Measurements from ENCODE around the gene PDPK1. TPM values are rescaled to one million over a fixed set of nuclear protein-coding genes. Genes with fewer than 3 reads are reported as not detected.
"Not testable (repeated sequence)": the region's sequence is repeated elsewhere in the genome, so short reads cannot be mapped to it uniquely, and the experiment has no call there.

The PDPK1 gene
- polyA plus RNA-seq, 4 donors: 38.8 to 53.0 (median 49.2) TPM

DNA sequence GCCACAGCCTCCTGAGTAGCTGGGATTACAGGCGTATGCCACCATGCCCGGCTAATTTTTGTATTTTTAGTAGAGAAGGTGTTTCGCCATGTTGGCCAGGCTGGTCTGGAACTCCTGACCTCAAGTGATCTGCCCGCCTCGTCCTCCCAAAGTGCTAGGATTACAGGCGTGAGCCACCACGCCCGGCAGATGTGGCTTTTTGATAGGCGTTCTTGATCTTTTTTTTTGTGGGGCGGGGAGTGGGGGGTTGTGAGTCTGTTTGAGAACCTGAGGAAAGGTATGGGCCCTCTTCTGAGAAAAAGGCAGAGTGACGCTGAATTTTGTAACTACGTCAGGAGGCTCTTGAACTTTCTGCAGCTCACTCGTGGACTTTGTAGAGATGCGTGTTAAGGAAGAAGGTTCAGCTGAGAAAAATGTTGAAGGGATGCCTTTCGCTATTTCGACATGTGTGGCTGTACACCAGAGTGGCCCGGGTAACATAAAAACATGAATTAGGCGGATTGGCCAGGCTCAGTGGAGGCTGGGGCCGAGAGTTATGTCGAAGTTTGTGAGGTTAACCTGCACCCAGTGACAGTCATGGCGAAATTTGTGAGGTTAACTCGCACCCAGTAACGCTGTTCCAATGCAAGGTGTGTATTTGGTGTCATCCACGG is 1.5 kb downstream of the PDPK1 start:
- not testable (repeated sequence) for DNase-seq (ENCODE audit: low read depth in 4 of 4, low spot score in 2 of 4)

DNA sequence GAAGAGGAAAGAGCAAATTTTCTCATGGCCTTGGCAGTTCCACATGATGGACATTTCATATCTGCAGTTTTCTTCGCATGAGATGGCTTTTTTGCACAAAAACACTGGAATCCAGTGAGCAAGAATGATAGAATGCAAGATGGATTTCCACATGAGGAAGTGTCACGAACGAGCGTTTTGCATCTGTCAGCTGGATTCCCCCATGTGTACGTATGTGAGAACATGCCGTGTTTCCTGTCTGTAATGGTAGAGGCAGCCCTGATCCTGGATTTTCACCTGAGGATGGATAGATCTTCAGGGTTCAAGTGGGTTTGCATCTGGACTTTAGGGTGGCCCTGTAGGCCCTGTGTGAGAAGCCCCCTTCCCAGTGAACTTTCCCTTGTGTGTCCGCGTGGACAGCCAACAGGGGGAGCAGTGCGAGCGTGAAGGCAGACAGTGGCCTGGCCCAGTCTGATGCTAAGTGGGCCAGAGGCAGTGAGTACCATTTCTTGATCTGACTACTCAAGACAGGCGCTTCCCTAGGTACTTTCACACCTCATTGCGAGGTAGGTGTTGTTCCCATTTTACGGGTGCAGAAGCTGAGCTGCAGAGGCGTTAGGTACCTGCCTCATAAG is 2.1 kb downstream of the PDPK1 start:
- DNase-seq (ENCODE audit: low read depth in 4 of 4, low spot score in 2 of 4): not testable (repeated sequence)

DNA sequence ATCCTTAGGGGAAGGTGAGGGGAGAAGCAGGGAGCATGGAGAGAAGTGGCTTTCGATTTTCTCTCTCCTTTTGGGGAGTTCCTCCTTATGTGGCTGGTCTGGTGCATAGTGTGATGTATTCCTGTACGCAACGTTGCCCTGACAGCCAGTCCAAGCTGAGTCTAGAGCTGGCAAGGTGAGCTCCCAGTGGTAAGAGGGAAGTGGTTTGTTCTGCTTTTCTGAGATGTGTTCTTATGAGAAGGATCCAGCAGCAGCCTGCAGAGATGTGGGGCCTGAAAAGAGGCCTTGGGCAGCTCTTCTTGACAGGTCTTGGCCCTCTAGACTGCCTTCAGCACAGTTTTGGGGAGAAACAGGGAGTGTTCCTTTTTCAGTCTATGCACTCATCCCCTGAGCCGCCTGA is 3.1 kb downstream of the PDPK1 start:
- not testable (repeated sequence) for DNase-seq (ENCODE audit: low read depth in 4 of 4, low spot score in 2 of 4)

DNA sequence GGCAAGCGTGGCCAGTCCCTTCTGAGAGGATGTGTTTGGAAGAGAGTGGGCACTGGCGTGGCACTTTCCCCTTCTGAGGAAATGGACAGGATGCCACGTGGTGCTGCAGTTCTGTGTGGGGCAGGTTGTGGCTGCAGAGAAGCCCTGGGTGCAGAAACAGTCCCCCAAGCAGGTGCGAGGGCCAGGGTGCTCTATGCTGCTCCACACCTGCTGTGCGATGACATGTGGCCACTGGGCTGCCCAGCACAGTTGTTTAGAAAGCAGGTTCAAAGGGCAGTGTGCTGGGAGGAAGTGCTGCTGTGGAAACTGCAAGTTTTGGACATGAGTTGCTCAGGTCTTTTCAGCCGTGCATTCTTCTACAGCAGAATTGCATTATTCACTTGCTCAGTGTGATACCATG is 3.6 kb downstream of the PDPK1 start:
- not testable (repeated sequence) for DNase-seq (ENCODE audit: low read depth in 4 of 4, low spot score in 2 of 4)

DNA sequence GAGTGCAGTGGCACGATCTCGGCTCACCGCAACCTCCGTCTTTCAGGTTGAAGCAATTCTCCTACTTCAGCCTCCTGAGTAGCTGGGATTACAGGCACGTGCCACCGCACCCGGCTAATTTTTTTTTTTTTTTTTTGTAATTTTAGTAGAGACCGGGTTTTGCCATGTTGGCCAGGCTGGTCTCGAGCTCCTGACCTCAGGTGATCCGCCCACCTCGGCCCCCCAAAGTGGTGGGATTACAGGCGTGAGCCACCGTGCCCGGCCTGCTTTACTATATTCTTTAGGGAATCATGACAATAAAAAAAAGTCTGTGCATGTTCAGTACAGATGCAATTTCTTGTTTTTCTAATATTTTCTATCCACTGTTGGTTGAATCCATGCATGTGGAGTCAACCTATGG is 6.0 kb downstream of the PDPK1 start:
- DNase-seq (ENCODE audit: low read depth in 4 of 4, low spot score in 2 of 4): not testable (repeated sequence)

DNA sequence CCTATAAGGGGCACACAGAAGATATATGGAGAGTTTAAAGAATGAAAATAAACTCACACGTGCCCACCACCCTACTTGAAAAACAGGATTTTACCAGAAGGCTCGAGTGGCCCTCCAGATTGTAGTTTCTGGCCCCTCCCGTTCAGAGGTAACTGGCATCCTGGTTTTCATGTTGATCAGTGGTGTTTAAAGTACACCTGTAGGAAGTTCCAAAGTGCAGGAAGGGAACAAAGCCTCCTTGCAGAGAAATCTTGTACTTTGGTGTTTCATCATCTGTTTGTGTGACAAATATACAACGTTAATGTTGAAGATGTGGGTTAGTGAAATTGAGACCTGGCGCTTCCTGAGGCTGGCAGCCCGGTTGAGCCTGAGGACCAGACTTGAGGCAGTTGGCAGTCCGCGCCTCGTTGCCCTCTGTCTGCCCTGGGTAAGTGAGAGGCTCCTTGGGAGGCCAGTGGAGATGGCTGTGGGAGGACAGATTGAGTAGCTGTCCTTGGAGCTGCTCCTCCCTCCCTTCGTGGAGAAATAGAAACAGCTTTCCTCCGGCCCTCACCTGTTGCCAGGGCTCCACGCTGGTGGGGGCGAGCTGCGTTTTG is 12.6 kb downstream of the PDPK1 start:
- DNase-seq (ENCODE audit: low read depth in 4 of 4, low spot score in 2 of 4): not testable (repeated sequence)

- DNase-seq (ENCODE audit: low read depth in 4 of 4, low spot score in 2 of 4): not testable (repeated sequence)
These were observed 13.6 kb downstream of the PDPK1 start for GRCh38 chr16:2551420-2551889.

- DNase-seq (ENCODE audit: low read depth in 4 of 4, low spot score in 2 of 4): not testable (repeated sequence)
These were observed 17.0 kb downstream of the PDPK1 start for GRCh38 chr16:2554709-2555425.

DNA sequence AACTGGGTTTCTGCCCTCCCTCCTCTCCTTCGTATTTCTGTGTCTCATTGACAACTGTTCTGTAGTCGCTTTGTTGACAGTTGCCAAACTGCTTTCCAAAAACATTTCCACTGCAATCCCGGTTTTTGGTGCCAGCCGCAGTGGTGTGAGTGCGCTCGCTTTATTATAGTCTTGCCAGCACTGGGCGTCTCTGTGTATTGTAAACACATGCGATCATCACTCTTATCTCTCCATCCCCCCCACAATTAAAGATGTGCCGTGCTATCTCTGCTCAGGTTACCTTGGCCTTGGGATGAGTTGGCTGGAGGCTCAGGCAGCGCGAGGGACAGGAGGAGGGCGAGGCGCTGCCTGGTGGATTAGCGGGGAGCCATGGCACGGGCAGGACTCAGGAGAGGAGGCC is 19.3 kb downstream of the PDPK1 start:
- DNase-seq (ENCODE audit: low read depth in 4 of 4, low spot score in 2 of 4): not testable (repeated sequence)

DNA sequence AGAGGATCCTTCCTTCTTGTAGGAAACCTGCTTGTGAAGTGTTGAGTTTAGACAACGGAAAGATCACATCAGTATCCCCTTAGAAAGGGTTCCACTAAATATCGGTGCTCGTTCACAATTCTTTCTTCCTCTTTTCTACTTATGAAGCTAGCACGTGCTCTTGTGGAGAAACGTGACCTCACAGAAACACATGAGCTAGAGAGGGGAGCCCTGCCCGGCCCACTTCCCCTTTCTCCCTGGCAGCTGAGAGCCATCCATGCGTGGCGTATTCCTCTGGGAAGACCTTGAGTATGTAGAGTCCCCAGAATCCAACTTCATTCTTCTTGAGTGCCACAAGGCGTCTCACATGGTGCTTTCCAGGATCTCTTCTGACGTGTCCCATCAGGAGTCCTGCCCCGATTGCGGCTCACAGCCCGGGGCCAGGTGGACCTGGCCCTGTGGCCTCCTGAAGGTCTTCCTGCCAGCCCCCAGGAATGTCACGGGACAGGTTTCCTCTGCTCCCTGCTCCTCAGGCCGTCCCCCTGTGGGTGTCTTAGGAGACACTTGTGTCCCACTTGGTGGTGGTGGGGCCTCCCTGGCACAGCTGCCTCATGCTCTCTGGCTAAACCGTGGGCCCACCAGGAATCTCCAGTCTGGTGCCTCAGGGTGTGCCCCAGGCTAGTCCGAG is 22.4 kb downstream of the PDPK1 start:
- not testable (repeated sequence) for DNase-seq (ENCODE audit: low read depth in 4 of 4, low spot score in 2 of 4)

- not testable (repeated sequence) for DNase-seq (ENCODE audit: low read depth in 4 of 4, low spot score in 2 of 4)
These were observed 22.9 kb downstream of the PDPK1 start for GRCh38 chr16:2560798-2561133.

- DNase-seq (ENCODE audit: low read depth in 4 of 4, low spot score in 2 of 4): not testable (repeated sequence)
These were observed 29.7 kb downstream of the PDPK1 start for GRCh38 chr16:2567506-2567905.

GRCh38 chr16:2568573-2568972 is 30.8 kb downstream of the PDPK1 start:
- not testable (repeated sequence) for DNase-seq (ENCODE audit: low read depth in 4 of 4, low spot score in 2 of 4)

GRCh38 chr16:2572704-2573103 is 34.9 kb downstream of the PDPK1 start:
- DNase-seq (ENCODE audit: low read depth in 4 of 4, low spot score in 2 of 4): not testable (repeated sequence)

- DNase-seq (ENCODE audit: low read depth in 4 of 4, low spot score in 2 of 4): not testable (repeated sequence)
These were observed 38.0 kb downstream of the PDPK1 start for GRCh38 chr16:2575839-2576238.

DNA sequence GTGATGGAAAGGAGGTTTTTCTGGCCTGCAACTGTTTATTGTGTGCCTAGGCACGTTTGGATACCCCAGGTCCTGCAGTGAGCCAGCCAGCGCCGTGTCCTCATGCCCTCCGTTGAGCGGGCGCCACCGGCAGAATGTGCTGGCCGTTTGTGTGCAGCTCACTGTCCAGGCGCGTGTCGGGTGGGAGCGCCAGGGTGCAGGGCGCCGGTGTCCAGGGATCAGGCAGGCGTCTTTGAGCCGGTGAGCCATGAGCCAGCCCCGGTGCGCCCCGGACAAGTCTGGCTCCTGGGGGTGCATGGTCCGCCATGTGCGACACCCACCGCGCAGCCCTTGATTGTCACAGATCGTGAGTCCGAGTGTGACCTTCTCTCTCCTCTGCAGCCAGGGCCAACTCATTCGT is 39.2 kb downstream of the PDPK1 start:
- DNase-seq (ENCODE audit: low read depth in 4 of 4, low spot score in 2 of 4): not testable (repeated sequence)

DNA sequence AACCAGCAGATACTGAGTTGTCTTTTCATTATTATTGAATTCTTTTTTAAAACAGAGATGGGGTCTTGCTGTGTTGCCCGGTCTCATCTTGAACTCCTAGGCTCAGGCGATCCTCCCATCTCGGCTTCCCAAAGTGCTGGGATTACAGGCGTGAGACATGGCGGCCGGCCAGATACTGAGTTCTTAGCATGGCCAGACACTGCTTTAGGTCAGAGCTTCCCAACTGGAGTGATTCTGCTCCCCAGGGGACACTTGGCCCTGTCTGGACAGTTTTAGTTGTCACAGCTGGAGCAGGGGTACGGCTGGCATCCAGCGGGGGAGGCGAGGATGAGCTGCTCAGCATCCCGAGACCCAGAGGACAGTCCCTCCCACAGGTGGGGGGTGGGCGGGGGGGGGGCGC is 41.1 kb downstream of the PDPK1 start:
- DNase-seq (ENCODE audit: low read depth in 4 of 4, low spot score in 2 of 4): not testable (repeated sequence)

- not testable (repeated sequence) for DNase-seq (ENCODE audit: low read depth in 4 of 4, low spot score in 2 of 4)
These were observed 42.3 kb downstream of the PDPK1 start for GRCh38 chr16:2580143-2580542.

- not testable (repeated sequence) for DNase-seq (ENCODE audit: low read depth in 4 of 4, low spot score in 2 of 4)
These were observed 43.0 kb downstream of the PDPK1 start for GRCh38 chr16:2580818-2581217.

DNA sequence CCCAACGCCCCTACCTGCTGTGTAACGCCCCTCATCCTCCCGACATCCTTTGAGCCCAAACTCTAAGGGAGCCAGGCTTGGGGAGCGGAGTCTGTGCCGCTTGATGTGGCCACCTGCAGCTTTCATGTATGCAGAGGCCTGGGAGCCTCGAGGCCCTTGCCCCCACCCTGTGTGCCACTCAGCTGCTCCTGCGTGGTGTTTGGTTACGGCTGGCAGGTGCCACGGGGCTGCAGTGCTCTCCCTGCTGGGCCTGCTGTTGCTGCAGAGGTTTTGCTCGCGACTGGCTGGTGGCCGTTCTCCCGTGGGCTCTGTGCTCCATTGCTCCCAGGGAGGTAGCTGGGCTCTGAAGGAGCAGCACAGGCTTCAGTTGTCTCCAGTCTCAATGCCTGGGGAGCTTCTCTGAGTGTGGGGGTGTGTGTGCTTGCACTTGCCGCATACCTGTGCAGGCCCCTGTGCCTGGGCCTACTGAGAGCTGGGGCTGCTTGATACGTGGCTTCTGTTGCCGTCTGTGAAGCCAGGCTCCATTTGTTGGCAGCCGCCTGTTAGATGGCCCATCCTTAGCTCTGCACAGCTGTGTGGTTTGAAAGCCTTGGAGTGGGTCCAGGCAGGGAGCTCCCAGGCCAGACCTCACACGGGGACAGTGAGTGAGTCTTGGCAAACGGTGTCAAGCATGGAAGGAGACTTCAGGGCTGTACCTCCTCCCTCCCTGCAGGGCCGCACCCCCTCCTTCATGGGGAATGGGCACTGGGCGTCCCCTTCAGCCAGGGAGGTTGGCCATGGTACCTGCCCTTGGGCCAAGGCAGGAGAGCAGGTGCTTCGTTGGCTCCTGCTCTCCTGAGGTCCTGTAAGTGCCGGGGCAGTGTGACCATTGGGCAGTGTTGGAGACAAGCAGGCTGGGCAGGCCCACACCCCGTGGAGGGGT is 47.2 kb downstream of the PDPK1 start:
- no peak for DNase-seq (ENCODE audit: low read depth in 4 of 4, low spot score in 2 of 4)
